B cell (primary cell): ENCODE results near the gene GPATCH3. TPM values are rescaled to one million over a fixed set of nuclear protein-coding genes. Genes with fewer than 3 reads are reported as not detected.

Source experiments
- ATAC-seq: fragments of 200-7000 bp; cut with Tn5 transposase; one replicate; pipeline ENCODE4 v1.10.0; 2021; ENCODE audit warnings: low read depth, mild to moderate bottlenecking, moderate number of reproducible peaks, moderate library complexity
- CTCF ChIA-PET: fragments of 350-600 bp; sonication (Branson Sonifier 250); formaldehyde crosslinking; loops from one replicate; lab custom pipeline; 2021; ENCODE audit warnings: antibody characterized with exemption, inconsistent platforms; lab: Charles Lee
- POLR2A ChIA-PET: fragments of 350-600 bp; sonication (Branson Sonifier 250); formaldehyde crosslinking; loops from one replicate; lab custom pipeline; 2021; ENCODE audit warnings: antibody characterized with exemption; lab: Charles Lee
- DNase-seq: peaks from one replicate; pipeline ENCODE4 v3.0.0; 2013
- H2AFZ ChIP-seq: 2 replicates; pipeline ENCODE4 v1.6.1; 2012; ENCODE audit warnings: mild to moderate bottlenecking, low read depth, low read length; ENCODE audit not compliant: insufficient read depth, poor library complexity, severe bottlenecking
- H3K27ac ChIP-seq, 2 donors: 1 replicate in 1 of 2; 2 replicates in 1 of 2; pipeline ENCODE4 v1.5.1; 2012 to 2013; ENCODE audit warnings: low read length in 2 of 2, mild to moderate bottlenecking in 2 of 2, moderate library complexity in 1 of 2
- H3K27me3 ChIP-seq, 4 experiments: fragments of 200-600 bp in 1 of 4; sonication (generic) in 1 of 4; replicated peaks in 1 of 4; 1 replicate in 2 of 4; 2 replicates in 2 of 4; pipeline versions ENCODE4 v1.6.1 to v1.7.0; 2013 to 2016; ENCODE audit warnings: low read length in 3 of 4, mild to moderate bottlenecking in 2 of 4, mixed read lengths in 1 of 4, moderate library complexity in 1 of 4; ENCODE audit not compliant: insufficient read depth in 4 of 4, control insufficient read depth in 3 of 4; ENCODE audit errors: control extremely low read depth in 1 of 4
- H3K36me3 ChIP-seq, 2 experiments: replicated peaks in 1 of 2; 1 replicate in 1 of 2; 2 replicates in 1 of 2; pipeline versions ENCODE4 v1.6.1 to v1.7.1; 2013; ENCODE audit warnings: low read length in 1 of 2; ENCODE audit not compliant: insufficient read depth in 2 of 2, control insufficient read depth in 1 of 2; ENCODE audit errors: control extremely low read depth in 1 of 2, extremely low read depth in 1 of 2
- H3K4me1 ChIP-seq, 2 donors: fragments of 200-600 bp in 1 of 2; sonication (generic) in 1 of 2; 1 replicate in 1 of 2; 2 replicates in 1 of 2; pipeline versions ENCODE4 v1.5.1 to v1.6.1; 2013 to 2017; ENCODE audit warnings: low read length in 2 of 2; ENCODE audit not compliant: control insufficient read depth in 2 of 2, insufficient read depth in 2 of 2
- H3K4me2 ChIP-seq: replicated peaks from 2 replicates; pipeline ENCODE3; 2012; ENCODE audit warnings: mild to moderate bottlenecking, low read depth, low read length; ENCODE audit not compliant: poor library complexity, severe bottlenecking
- H3K4me3 ChIP-seq, 5 experiments: fragments of 200-600 bp in 1 of 5; sonication (generic) in 1 of 5; 1 replicate in 3 of 5; 2 replicates in 2 of 5; pipeline versions ENCODE4 v1.5.1 to v1.7.0; 2011 to 2016; ENCODE audit warnings: low read length in 4 of 5, mild to moderate bottlenecking in 4 of 5, low read depth in 2 of 5, control low read depth in 1 of 5, moderate library complexity in 1 of 5; ENCODE audit not compliant: insufficient read depth in 1 of 5; ENCODE audit errors: control extremely low read depth in 1 of 5, extremely low read depth in 1 of 5
- H3K79me2 ChIP-seq: fragments of 200-600 bp; sonication (generic); one replicate; pipeline ENCODE4 v1.6.0; 2016; ENCODE audit warnings: low read length; ENCODE audit not compliant: control insufficient read depth, insufficient read depth
- H3K9ac ChIP-seq: fragments of 200-600 bp; sonication (generic); 2 replicates; pipeline ENCODE4 v1.6.1; 2017; ENCODE audit warnings: mild to moderate bottlenecking, low read length, moderate library complexity
- H3K9me3 ChIP-seq, 3 donors: one replicate each; pipeline versions ENCODE4 v1.6.1 to v1.7.1; 2013; ENCODE audit warnings: low read length in 2 of 3; ENCODE audit not compliant: control insufficient read depth in 2 of 3, insufficient read depth in 1 of 3; ENCODE audit errors: control extremely low read depth in 1 of 3
- H4K20me1 ChIP-seq: 2 replicates; pipeline ENCODE4 v1.6.0; 2012; ENCODE audit warnings: mild to moderate bottlenecking, low read length; ENCODE audit not compliant: insufficient read depth, control insufficient read depth, poor library complexity, severe bottlenecking
- H3K27ac Mint-ChIP-seq: one replicate; pipeline ENCODE4 v1.8.0; 2021; ENCODE audit warnings: mixed read lengths
- H3K27me3 Mint-ChIP-seq: one replicate; pipeline ENCODE4 v1.8.0; 2021; ENCODE audit warnings: mixed read lengths
- H3K4me1 Mint-ChIP-seq: one replicate; pipeline ENCODE4 v1.8.0; 2021; ENCODE audit warnings: mixed read lengths
- H3K4me3 Mint-ChIP-seq: one replicate; pipeline ENCODE4 v1.8.0; 2021; ENCODE audit warnings: mixed read lengths
- H3K9me3 Mint-ChIP-seq: one replicate; pipeline ENCODE4 v1.8.0; 2022; ENCODE audit warnings: mixed read lengths; ENCODE audit not compliant: insufficient read depth
- EZH2 ChIP-seq: IDR thresholded peaks from 2 replicates; pipeline ENCODE4 v1.6.1; 2012; ENCODE audit warnings: borderline replicate concordance, low read depth, mild to moderate bottlenecking, moderate library complexity, low read length; ENCODE audit not compliant: insufficient read depth, poor library complexity, severe bottlenecking
- WGBS: methylation state at CpG from one replicate; pipeline ENCODE4 v1.1.5; 2013; ENCODE audit warnings: missing lambda C conversion rate; ENCODE audit not compliant: insufficient coverage; 5-methylcytosine and 5-hydroxymethylcytosine counted together
- intact Hi-C: fragments of 100-400 bp; cut with micrococcal nuclease; formaldehyde crosslinking; loops from one replicate; pipeline ENCODE4 v1.10.0; 2022
- polyA plus RNA-seq: library from polyadenylated mRNA; depleted of rRNA; stranded (reverse); fragments of >200 nt; gene quantifications from 2 replicates; pipeline ENCODE4 v1.2.3, GENCODE V29; 2012
- total RNA-seq, 2 donors: library from RNA; stranded (reverse); fragments of 120-200 nt in 1 of 2; gene quantifications; 1 replicate in 1 of 2; 2 replicates in 1 of 2; pipeline versions ENCODE4 v1.2.3 to v1.2.4, GENCODE V29; 2013 to 2022
- TF ChIP-seq, protein P1 (sequence below): fragments of 200-600 bp; IDR thresholded peaks from one replicate; pipeline ENCODE4 v1.8.0; 2022; ENCODE audit warnings: antibody characterized with exemption, mild to moderate bottlenecking

The GPATCH3 gene
- total and polyA plus RNA-seq, 2 donors (not counting 1 experiment from before 2014, with no cell fraction given) = 9.2 to 21.9 TPM

DNA sequence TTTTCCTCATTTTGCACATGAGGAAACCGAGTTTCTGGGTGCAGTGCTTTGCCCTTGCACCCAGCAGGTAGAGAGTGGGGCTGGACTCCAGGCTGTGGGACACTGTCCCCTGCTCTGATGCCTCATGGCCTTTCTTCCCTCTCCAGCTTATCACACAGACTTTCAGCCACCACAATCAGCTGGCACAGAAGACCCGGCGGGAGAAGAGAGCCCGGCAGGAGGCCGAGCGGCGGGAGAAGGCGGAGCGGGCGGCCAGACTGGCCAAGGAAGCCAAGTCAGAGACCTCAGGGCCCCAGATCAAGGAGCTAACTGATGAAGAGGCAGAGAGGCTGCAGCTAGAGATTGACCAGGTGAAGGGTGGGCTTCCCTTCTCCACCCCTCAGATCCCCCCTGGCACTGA is 41.0 kb upstream of the GPATCH3 start:
- H3K4me1 ChIP-seq = no peaks in the 10 kb centered on the region
- H3K79me2 ChIP-seq = peaks cover 34% of the 10 kb centered on the region
- H3K4me3 ChIP-seq = no peak overlapping the region
- intact Hi-C loops = no loop called here
- TF ChIP-seq EZH2 = no peak
- TF ChIP-seq, protein P1, sequence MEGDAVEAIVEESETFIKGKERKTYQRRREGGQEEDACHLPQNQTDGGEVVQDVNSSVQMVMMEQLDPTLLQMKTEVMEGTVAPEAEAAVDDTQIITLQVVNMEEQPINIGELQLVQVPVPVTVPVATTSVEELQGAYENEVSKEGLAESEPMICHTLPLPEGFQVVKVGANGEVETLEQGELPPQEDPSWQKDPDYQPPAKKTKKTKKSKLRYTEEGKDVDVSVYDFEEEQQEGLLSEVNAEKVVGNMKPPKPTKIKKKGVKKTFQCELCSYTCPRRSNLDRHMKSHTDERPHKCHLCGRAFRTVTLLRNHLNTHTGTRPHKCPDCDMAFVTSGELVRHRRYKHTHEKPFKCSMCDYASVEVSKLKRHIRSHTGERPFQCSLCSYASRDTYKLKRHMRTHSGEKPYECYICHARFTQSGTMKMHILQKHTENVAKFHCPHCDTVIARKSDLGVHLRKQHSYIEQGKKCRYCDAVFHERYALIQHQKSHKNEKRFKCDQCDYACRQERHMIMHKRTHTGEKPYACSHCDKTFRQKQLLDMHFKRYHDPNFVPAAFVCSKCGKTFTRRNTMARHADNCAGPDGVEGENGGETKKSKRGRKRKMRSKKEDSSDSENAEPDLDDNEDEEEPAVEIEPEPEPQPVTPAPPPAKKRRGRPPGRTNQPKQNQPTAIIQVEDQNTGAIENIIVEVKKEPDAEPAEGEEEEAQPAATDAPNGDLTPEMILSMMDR = no peak
- no peak overlapping the region for H3K9ac ChIP-seq
- DNase-seq (no peak), ATAC-seq (no peak)
- H3K27ac ChIP-seq = no peak overlapping the region
- H3K27ac Mint-ChIP-seq = no peak overlapping the region
- no peaks in the 10 kb centered on the region for H3K27me3 ChIP-seq
- no peaks in the 10 kb centered on the region for H3K9me3 Mint-ChIP-seq
- no peak overlapping the region for H2AFZ ChIP-seq
- H3K27me3 Mint-ChIP-seq = no peaks in the 10 kb centered on the region
- 100% methylated on average over 6 of the region's 10 CpGs for WGBS
- peaks cover 2% of the 10 kb centered on the region for H3K4me1 Mint-ChIP-seq
- CTCF ChIA-PET = no interaction called here
- no peak overlapping the region for H3K4me3 Mint-ChIP-seq
- POLR2A ChIA-PET = no interaction called here
- H3K4me2 ChIP-seq = no peak overlapping the region
- H3K36me3 ChIP-seq = peaks cover 7 to 62% of the 10 kb centered on the region in 2 experiments
- no peaks in the 10 kb centered on the region for H3K9me3 ChIP-seq
- peaks cover 30% of the 10 kb centered on the region for H4K20me1 ChIP-seq

GRCh38 chr1:26938659-26939025 is 38.4 kb upstream of the GPATCH3 start:
- 95% methylated on average over 2 of the region's 2 CpGs for WGBS
- peaks cover 2% of the 10 kb centered on the region for H3K4me1 Mint-ChIP-seq
- Histone ChIP-seq H3K36me3 (peaks cover 6 to 52% of the 10 kb centered on the region in 2 experiments), H3K27ac (no peak overlapping the region), H3K4me3 (no peak overlapping the region), H3K4me2 (no peak overlapping the region), H2AFZ (no peak overlapping the region), H4K20me1 (peaks cover 30% of the 10 kb centered on the region), H3K9ac (no peak overlapping the region), H3K9me3 (no peaks in the 10 kb centered on the region), H3K27me3 (no peaks in the 10 kb centered on the region), H3K79me2 (peaks cover 48% of the 10 kb centered on the region), H3K4me1 (no peaks in the 10 kb centered on the region)
- ATAC-seq (no peak), DNase-seq (no peak)
- intact Hi-C loops = no loop called here
- H3K9me3 Mint-ChIP-seq = no peaks in the 10 kb centered on the region
- TF ChIP-seq EZH2 = no peak
- TF ChIP-seq, protein P1 = no peak
- H3K4me3 Mint-ChIP-seq = no peak overlapping the region
- no peaks in the 10 kb centered on the region for H3K27me3 Mint-ChIP-seq
- POLR2A ChIA-PET = no interaction called here
- no peak overlapping the region for H3K27ac Mint-ChIP-seq
- CTCF ChIA-PET = no interaction called here
